GM12878 (cell line): ENCODE measurements around the gene PARM1. TPM values are rescaled to one million over a fixed set of nuclear protein-coding genes. Genes with fewer than 3 reads are reported as not detected.

Experiments used
- ELK1 ChIP-seq: IDR thresholded peaks from 2 replicates; pipeline ENCODE4 v1.6.1; 2012; ENCODE audit warnings: low read depth, low read length, improper control_type of control experiment
- GABPA ChIP-seq: IDR thresholded peaks from 2 replicates; pipeline ENCODE4 v1.6.1; 2014; ENCODE audit warnings: antibody characterized with exemption, low read depth, mild to moderate bottlenecking, inconsistent platforms
- NFYA ChIP-seq: IDR thresholded peaks from 2 replicates; pipeline ENCODE4 v1.6.1; 2011; ENCODE audit warnings: low read depth, mild to moderate bottlenecking, low read length, improper control_type of control experiment, borderline replicate concordance
- TCF3 ChIP-seq: IDR thresholded peaks from 2 replicates; pipeline ENCODE4 v1.6.1; 2012; ENCODE audit warnings: low read depth, mild to moderate bottlenecking, low read length, borderline replicate concordance; ENCODE audit not compliant: insufficient read depth
- polyA plus RNA-seq, 11 experiments: library from polyadenylated mRNA; depleted of rRNA in 4 of 11; unstranded in 6 of 11; stranded (reverse) in 5 of 11; fragments of >200 nt; fragmentation: Nextera tagmentation in 4 of 11; fragmentation: Illumina TruSeq in 1 of 11; extraction: Ambion mirVana in 4 of 11; extraction: Trizol in 1 of 11; gene quantifications; 1 replicate in 1 of 11; 2 replicates in 10 of 11; pipeline versions ENCODE4 v1.2.1 to v1.2.3, GENCODE V29; 2011 to 2016; ENCODE audit warnings: inconsistent platforms in 2 of 11, missing spikeins in 2 of 11, low read depth in 1 of 11
- total RNA-seq, 4 experiments: library from RNA; depleted of rRNA in 3 of 4; stranded (reverse); fragments of >200 nt in 3 of 4; fragmentation: Illumina TruSeq in 1 of 4; extraction: Trizol in 1 of 4; gene quantifications; 2 replicates each; pipeline versions ENCODE4 v1.2.1 to v1.2.3, GENCODE V29; 2013 to 2021

Gene PARM1
- total and polyA plus RNA-seq, 10 of the 15 experiments (the other 5 are each of a cell fraction or from before 2014, with no cell fraction given) = 13.9 to 56.2 (median 41.3) TPM

GRCh38 chr4:75099321-75099720, 166.4 kb downstream of the PARM1 start (continued):
- no peak for TF ChIP-seq NFYA
- peak; percentile 84; the same call in 1 of the 2 replicates for TF ChIP-seq TCF3
- no peak for TF ChIP-seq ELK1
- 0 out of 2 replicates have a peak, but pooled peaks have one; percentile 16 for TF ChIP-seq GABPA

Other genes starting within 250 kb of the PARM1 start
- gene BTC, start 138.6 kb upstream of the PARM1 start, total RNA-seq (2014; rRNA removed) = not detected in 2 replicates
- not detected in 2 replicates for gene BTC, start 138.6 kb upstream of the PARM1 start, total RNA-seq (2014; rRNA removed; fragmentation: Illumina TruSeq; extraction: Trizol)
- not detected in 2 replicates for gene BTC, start 138.6 kb upstream of the PARM1 start, total RNA-seq (2021)
- gene BTC, start 138.6 kb upstream of the PARM1 start, polyA plus RNA-seq (2011; rRNA removed) = not detected in 2 replicates
- gene BTC, start 138.6 kb upstream of the PARM1 start, polyA plus RNA-seq (2014; fragmentation: Illumina TruSeq; extraction: Trizol) = not detected in 2 replicates
- not detected for gene BTC, start 138.6 kb upstream of the PARM1 start, polyA plus RNA-seq (2014; fragmentation: Nextera tagmentation; extraction: Ambion mirVana)
- gene BTC, start 138.6 kb upstream of the PARM1 start, polyA plus RNA-seq (2014; rRNA removed) = not detected in 2 replicates
- gene BTC, start 138.6 kb upstream of the PARM1 start, polyA plus RNA-seq (2016; fragmentation: Nextera tagmentation; extraction: Ambion mirVana) = not detected